Chondrocyte (in vitro differentiated cells): ENCODE measurements around the gene ARMC6. TPM values are rescaled to one million over a fixed set of nuclear protein-coding genes. Genes with fewer than 3 reads are reported as not detected.

ENCODE experiments used
- DNase-seq: peaks from one replicate; pipeline ENCODE4 v3.0.0; 2021; ENCODE audit warnings: mixed read lengths, low spot score
- H3K27ac Mint-ChIP-seq: one replicate; pipeline ENCODE4 v1.8.0; 2021; ENCODE audit warnings: mild to moderate bottlenecking, moderate library complexity, mixed read lengths; ENCODE audit not compliant: unreplicated experiment
- H3K27me3 Mint-ChIP-seq: 2 replicates; pipeline ENCODE4 v1.8.0; 2021; ENCODE audit warnings: low read depth, mixed read lengths
- H3K36me3 Mint-ChIP-seq: 2 replicates; pipeline ENCODE4 v1.8.0; 2021; ENCODE audit warnings: low read depth, mixed read lengths
- H3K4me1 Mint-ChIP-seq: 2 replicates; pipeline ENCODE4 v1.8.0; 2021; ENCODE audit warnings: low read depth, mild to moderate bottlenecking, mixed read lengths
- H3K4me3 Mint-ChIP-seq: one replicate; pipeline ENCODE4 v1.8.0; 2021; ENCODE audit warnings: mild to moderate bottlenecking, moderate library complexity, mixed read lengths; ENCODE audit not compliant: unreplicated experiment
- H3K9me3 Mint-ChIP-seq: 2 replicates; pipeline ENCODE4 v1.8.0; 2021; ENCODE audit warnings: low read depth, mixed read lengths
- total RNA-seq: library from RNA; stranded (reverse); gene quantifications from 3 replicates; pipeline ENCODE4 v1.2.1, GENCODE V29; 2021
- TF ChIP-seq, protein P1 (sequence below): fragments of 200-600 bp; sonication (generic); IDR thresholded peaks from 2 replicates; pipeline ENCODE4 v1.5.0; 2021; ENCODE audit warnings: antibody characterized with exemption, mild to moderate bottlenecking, moderate library complexity

The ARMC6 gene
- total RNA-seq, 1 donor from 2014 or later, result 26.8 TPM

DNA sequence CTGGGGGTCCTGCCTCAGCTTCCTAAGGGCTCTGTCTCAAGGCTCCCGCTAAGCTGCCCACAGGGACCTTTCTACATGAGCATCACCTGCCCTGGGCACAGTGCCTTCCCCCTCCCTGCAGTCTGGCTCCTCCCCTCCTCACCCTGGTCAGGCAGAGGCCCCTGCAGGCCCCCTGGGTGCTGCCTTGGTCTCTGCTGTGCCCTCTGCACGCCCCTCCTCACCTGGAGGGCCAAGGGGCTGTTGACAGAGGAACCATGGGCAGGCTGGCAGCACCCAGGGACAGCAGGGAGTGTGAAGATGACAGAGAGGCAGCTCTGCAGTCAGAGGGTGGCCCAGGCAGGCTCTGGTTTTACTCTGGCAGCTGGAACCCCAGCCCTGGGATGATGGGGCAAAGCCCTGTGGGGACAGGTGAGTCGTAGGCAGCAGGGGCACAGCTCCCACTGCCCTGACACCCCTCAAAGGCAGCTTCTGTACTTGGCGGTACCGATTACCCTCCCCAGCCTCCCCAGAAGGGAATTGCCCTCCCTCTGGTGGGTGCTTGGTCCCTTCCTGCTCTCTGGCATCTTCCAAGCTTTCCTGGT is 43.2 kb upstream of the ARMC6 start:
- peaks cover 5% of the 10 kb centered on the region for H3K4me1 Mint-ChIP-seq
- no peak overlapping the region for H3K4me3 Mint-ChIP-seq
- TF ChIP-seq, protein P1, sequence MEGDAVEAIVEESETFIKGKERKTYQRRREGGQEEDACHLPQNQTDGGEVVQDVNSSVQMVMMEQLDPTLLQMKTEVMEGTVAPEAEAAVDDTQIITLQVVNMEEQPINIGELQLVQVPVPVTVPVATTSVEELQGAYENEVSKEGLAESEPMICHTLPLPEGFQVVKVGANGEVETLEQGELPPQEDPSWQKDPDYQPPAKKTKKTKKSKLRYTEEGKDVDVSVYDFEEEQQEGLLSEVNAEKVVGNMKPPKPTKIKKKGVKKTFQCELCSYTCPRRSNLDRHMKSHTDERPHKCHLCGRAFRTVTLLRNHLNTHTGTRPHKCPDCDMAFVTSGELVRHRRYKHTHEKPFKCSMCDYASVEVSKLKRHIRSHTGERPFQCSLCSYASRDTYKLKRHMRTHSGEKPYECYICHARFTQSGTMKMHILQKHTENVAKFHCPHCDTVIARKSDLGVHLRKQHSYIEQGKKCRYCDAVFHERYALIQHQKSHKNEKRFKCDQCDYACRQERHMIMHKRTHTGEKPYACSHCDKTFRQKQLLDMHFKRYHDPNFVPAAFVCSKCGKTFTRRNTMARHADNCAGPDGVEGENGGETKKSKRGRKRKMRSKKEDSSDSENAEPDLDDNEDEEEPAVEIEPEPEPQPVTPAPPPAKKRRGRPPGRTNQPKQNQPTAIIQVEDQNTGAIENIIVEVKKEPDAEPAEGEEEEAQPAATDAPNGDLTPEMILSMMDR, result no peak
- no peak overlapping the region for H3K27ac Mint-ChIP-seq
- no peaks in the 10 kb centered on the region for H3K9me3 Mint-ChIP-seq
- peaks cover 21% of the 10 kb centered on the region for H3K36me3 Mint-ChIP-seq
- DNase-seq, result no peak
- peaks cover under 1% of the 10 kb centered on the region for H3K27me3 Mint-ChIP-seq

DNA sequence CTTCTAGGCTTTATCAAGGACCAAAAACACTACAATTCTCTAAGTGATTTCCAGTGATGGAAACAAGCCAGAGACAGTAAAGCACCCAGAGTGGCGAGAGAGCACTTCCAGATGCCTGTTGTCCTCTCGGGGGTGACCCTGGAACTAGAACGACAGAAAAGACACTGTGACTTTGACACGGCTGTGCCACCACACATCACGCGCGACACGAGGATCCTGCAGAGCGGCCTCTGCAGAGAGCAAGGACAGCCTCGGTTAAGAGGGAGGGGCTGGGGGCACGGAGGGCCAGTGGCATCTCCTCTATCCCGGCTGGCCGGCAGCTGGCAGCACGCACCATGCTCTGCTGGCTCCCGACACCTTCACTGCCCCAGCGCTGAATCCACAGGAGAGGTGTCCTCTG is 42.4 kb upstream of the ARMC6 start:
- no peak overlapping the region for H3K4me3 Mint-ChIP-seq
- H3K27ac Mint-ChIP-seq, result no peak overlapping the region
- TF ChIP-seq, protein P1, result no peak
- no peak for DNase-seq
- no peaks in the 10 kb centered on the region for H3K27me3 Mint-ChIP-seq
- no peaks in the 10 kb centered on the region for H3K9me3 Mint-ChIP-seq
- peaks cover 22% of the 10 kb centered on the region for H3K36me3 Mint-ChIP-seq
- H3K4me1 Mint-ChIP-seq, result peaks cover 10% of the 10 kb centered on the region

DNA sequence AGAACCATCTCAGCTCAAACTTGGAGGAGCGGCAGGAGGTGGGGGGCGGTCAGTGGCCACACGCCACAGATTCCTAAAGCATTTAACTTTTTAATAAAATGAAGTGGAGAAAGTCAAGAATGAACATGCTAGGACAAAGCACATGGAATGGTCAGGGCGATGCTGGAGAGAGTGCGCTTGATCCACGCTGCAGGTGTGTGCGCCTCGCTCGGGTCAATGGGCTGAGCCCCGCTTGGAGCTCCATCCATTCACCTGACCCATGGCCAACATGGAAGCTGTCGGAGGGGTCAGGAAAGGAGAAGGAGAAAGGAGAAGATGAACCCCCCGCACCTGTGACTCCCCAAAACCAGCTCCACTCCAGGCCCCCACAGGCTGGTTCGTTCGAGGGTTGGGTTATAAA is 41.9 kb upstream of the ARMC6 start:
- Mint-ChIP-seq H3K4me1 (peaks cover 13% of the 10 kb centered on the region), H3K36me3 (peaks cover 22% of the 10 kb centered on the region), H3K27me3 (no peaks in the 10 kb centered on the region), H3K4me3 (no peak overlapping the region), H3K27ac (no peak overlapping the region), H3K9me3 (no peaks in the 10 kb centered on the region)
- TF ChIP-seq, protein P1, result no peak
- DNase-seq, result no peak

DNA sequence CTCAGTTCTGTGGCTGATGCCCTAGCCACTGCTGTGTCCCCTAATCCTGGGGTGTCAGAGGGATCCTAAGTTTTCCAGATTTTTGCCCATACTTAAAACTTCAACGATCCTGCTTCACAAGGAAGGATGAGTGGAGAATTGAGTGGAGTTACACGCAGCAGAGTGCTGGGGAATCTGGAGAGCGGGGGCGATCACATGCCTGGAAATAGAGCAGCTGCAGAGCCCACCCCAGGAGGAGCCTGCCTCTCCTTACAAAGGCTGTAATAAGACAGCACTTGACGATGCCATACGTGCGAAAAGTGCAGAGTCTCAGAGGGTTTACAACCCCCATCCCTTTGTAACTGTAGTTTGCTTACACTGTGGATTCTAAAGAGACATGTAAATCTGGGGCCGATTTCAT is 40.7 kb upstream of the ARMC6 start:
- H3K4me3 Mint-ChIP-seq, result no peak overlapping the region
- DNase-seq, result no peak

DNA sequence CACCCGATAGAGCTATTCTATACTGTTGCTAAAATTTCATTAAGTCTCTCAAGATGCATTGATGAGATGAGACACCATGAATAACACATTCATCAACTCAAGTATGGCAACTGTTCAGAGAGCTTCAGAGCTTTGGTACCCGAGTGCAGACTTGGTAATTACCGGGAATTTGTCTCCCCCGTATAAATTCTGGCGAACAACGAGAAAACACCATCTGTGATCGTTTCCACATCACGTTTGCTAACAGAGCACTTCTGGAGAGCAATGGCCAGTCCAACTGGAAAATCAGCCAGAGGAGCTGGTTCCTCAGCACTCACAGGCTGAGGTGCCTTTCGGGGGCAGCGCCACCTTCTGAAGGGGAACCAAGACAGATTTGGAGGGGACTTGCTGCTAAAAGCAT is 40.3 kb upstream of the ARMC6 start:
- Mint-ChIP-seq H3K36me3 (peaks cover 24% of the 10 kb centered on the region), H3K27ac (peak overlapping the region; percentile 52), H3K4me3 (no peak overlapping the region), H3K9me3 (no peaks in the 10 kb centered on the region), H3K27me3 (no peaks in the 10 kb centered on the region), H3K4me1 (peaks cover 13% of the 10 kb centered on the region)
- no peak for DNase-seq
- TF ChIP-seq, protein P1, result no peak

More for the DNA sequence above, 40.7 kb upstream of the ARMC6 start:
- Mint-ChIP-seq H3K9me3 (no peaks in the 10 kb centered on the region), H3K36me3 (peaks cover 22% of the 10 kb centered on the region), H3K27me3 (no peaks in the 10 kb centered on the region), H3K27ac (no peak overlapping the region), H3K4me1 (peaks cover 13% of the 10 kb centered on the region)
- TF ChIP-seq, protein P1, result no peak
